Naive thymus-derived CD4-positive, alpha-beta T cell (primary cell): ENCODE measurements around the gene RPL7A. TPM values are rescaled to one million over a fixed set of nuclear protein-coding genes. Genes with fewer than 3 reads are reported as not detected.

ENCODE experiments used
- ATAC-seq: fragments of 150-1000 bp; cut with Tn5 transposase; 2 replicates; pipeline ENCODE4 v1.10.0; 2021; ENCODE audit warnings: mild to moderate bottlenecking, moderate library complexity
- CTCF ChIA-PET: fragments of 350-600 bp; sonication (Branson Sonifier 250); formaldehyde crosslinking; loops from one replicate; lab custom pipeline; 2021; ENCODE audit warnings: antibody characterized with exemption; lab: Charles Lee
- POLR2A ChIA-PET: fragments of 350-600 bp; sonication (Branson Sonifier 250); formaldehyde crosslinking; loops from one replicate; lab custom pipeline; 2021; ENCODE audit warnings: antibody characterized with exemption, inconsistent platforms; lab: Charles Lee
- DNase-seq, 9 donors: peaks; one replicate each; pipeline versions ENCODE4 v3.0.0 to v3.0.0-alpha.2; 2020 to 2022; ENCODE audit warnings: mixed read lengths in 1 of 9
- H3K27ac ChIP-seq: one replicate; pipeline ENCODE4 v1.7.0; 2013; ENCODE audit warnings: mild to moderate bottlenecking, low read depth, low read length, moderate library complexity
- H3K27me3 ChIP-seq, 2 donors: one replicate each; pipeline ENCODE4 v1.7.0; 2013; ENCODE audit warnings: low read length in 2 of 2, mild to moderate bottlenecking in 2 of 2, moderate library complexity in 2 of 2; ENCODE audit not compliant: control insufficient read depth in 2 of 2, insufficient read depth in 2 of 2
- H3K36me3 ChIP-seq, 3 experiments: 1 replicate in 2 of 3; 2 replicates in 1 of 3; pipeline ENCODE4 v1.7.0; 2013; ENCODE audit warnings: low read length in 3 of 3, mild to moderate bottlenecking in 3 of 3, moderate library complexity in 1 of 3; ENCODE audit not compliant: insufficient read depth in 3 of 3, control insufficient read depth in 2 of 3
- H3K4me1 ChIP-seq, 2 donors: one replicate each; pipeline ENCODE4 v1.7.0; 2013; ENCODE audit warnings: low read length in 2 of 2, mild to moderate bottlenecking in 2 of 2, moderate library complexity in 1 of 2; ENCODE audit not compliant: control insufficient read depth in 2 of 2, insufficient read depth in 2 of 2
- H3K4me3 ChIP-seq: 2 replicates; pipeline ENCODE4 v1.7.0; 2013; ENCODE audit warnings: mild to moderate bottlenecking, low read length
- H3K9me3 ChIP-seq, 3 experiments: 1 replicate in 2 of 3; 2 replicates in 1 of 3; pipeline ENCODE4 v1.7.0; 2013; ENCODE audit warnings: low read length in 3 of 3; ENCODE audit not compliant: control insufficient read depth in 2 of 3
- H3K27ac Mint-ChIP-seq, 9 donors: one replicate each; pipeline ENCODE4 v1.8.0; 2020 to 2022; ENCODE audit warnings: mixed read lengths in 9 of 9, mild to moderate bottlenecking in 8 of 9, moderate library complexity in 5 of 9, inconsistent platforms in 2 of 9
- H3K27me3 Mint-ChIP-seq, 5 donors: one replicate each; pipeline ENCODE4 v1.8.0; 2021 to 2022; ENCODE audit warnings: mixed read lengths in 5 of 5, mild to moderate bottlenecking in 1 of 5
- H3K36me3 Mint-ChIP-seq, 5 donors: one replicate each; pipeline ENCODE4 v1.8.0; 2020 to 2022; ENCODE audit warnings: mixed read lengths in 5 of 5, mild to moderate bottlenecking in 3 of 5, inconsistent platforms in 1 of 5
- H3K4me1 Mint-ChIP-seq, 7 donors: one replicate each; pipeline ENCODE4 v1.8.0; 2020 to 2022; ENCODE audit warnings: mixed read lengths in 7 of 7, mild to moderate bottlenecking in 3 of 7, inconsistent platforms in 1 of 7
- H3K4me3 Mint-ChIP-seq, 10 donors: one replicate each; pipeline ENCODE4 v1.8.0; 2020 to 2022; ENCODE audit warnings: mild to moderate bottlenecking in 10 of 10, mixed read lengths in 10 of 10, moderate library complexity in 6 of 10, inconsistent platforms in 2 of 10
- H3K9me3 Mint-ChIP-seq, 11 donors: one replicate each; pipeline ENCODE4 v1.8.0; 2020 to 2022; ENCODE audit warnings: mixed read lengths in 11 of 11, mild to moderate bottlenecking in 4 of 11, inconsistent platforms in 1 of 11, moderate library complexity in 1 of 11
- intact Hi-C, 2 donors: fragments of 100-400 bp; cut with micrococcal nuclease; formaldehyde crosslinking; loops; one replicate each; pipeline ENCODE4 v1.15.1; 2023
- polyA plus RNA-seq, 2 donors: library from polyadenylated mRNA; unstranded; fragments of 300-500 nt; fragmentation: Illumina TruSeq; gene quantifications; one replicate each; pipeline ENCODE4 v1.2.3, GENCODE V29; 2021
- total RNA-seq, 6 experiments: library from RNA in 5 of 6; stranded (reverse) in 5 of 6; gene quantifications; 1 replicate in 5 of 6; 2 replicates in 1 of 6; pipeline ENCODE4 v1.2.3 and lab custom pipeline; 2021 to 2026

RPL7A gene
- total and polyA plus RNA-seq, 7 experiments from 2014 or later, result 1,347 to 2,815 (median 2,127) TPM

- peaks cover 0 to 22% (median 19%) of the 10 kb centered on the region in 5 donors for H3K36me3 Mint-ChIP-seq
- no peak for ATAC-seq
- H3K4me3 ChIP-seq, result no peak overlapping the region
- H3K27ac Mint-ChIP-seq, result peak overlapping the region in 8 of 9 donors; percentile 31 to 87 (median 57)
- peaks cover 22 to 54% (median 40%) of the 10 kb centered on the region in 7 donors for H3K4me1 Mint-ChIP-seq
- peak overlapping the region in 1 of 10 donors; percentile 9 for H3K4me3 Mint-ChIP-seq
- no peak for DNase-seq
- H3K27me3 ChIP-seq, result no peaks in the 10 kb centered on the region
- intact Hi-C loops, result loop anchor here (5.0 to 10.0 kb wide), 4 partner anchors 138 to 825 kb away; partner anchors contain the start of genes GTF3C5 (in 1 of the 2), RNU6ATAC (in 1 of the 2) and SLC2A6 (in 1 of the 2)
- peaks cover 12 to 28% of the 10 kb centered on the region in 2 donors for H3K4me1 ChIP-seq
- no peaks in the 10 kb centered on the region for H3K9me3 Mint-ChIP-seq
- ChIA-PET CTCF (no interaction called here), POLR2A (interaction anchor here (1.1 to 2.3 kb wide), 8 partner anchors 9 to 37 kb away, joined by 3 to 10 read pairs (median 4); partner anchors contain the start of genes MED22, RPL7A, SURF1 and SURF2)
- H3K27me3 Mint-ChIP-seq, result no peaks in the 10 kb centered on the region
- H3K36me3 ChIP-seq, result peaks cover 0 to 53% (median 4%) of the 10 kb centered on the region in 3 experiments
- H3K27ac ChIP-seq, result peak overlapping the region; percentile 27
- H3K9me3 ChIP-seq, result no peaks in the 10 kb centered on the region
These were observed 8.4 kb upstream of the RPL7A start for GRCh38 chr9:133339641-133340040.

GRCh38 chr9:133340256-133340655 lies 7.8 kb upstream of the RPL7A start:
- H3K4me1 ChIP-seq, result peaks cover 6 to 21% of the 10 kb centered on the region in 2 donors
- H3K36me3 ChIP-seq, result peaks cover 0 to 59% (median 4%) of the 10 kb centered on the region in 3 experiments
- H3K4me3 ChIP-seq, result no peak overlapping the region
- intact Hi-C loops, result loop anchor here in 1 of 2 donors (10.0 kb wide), 1 partner anchor 825 kb away; the partner anchor contains the start of gene RNU6ATAC
- ChIA-PET CTCF (no interaction called here), POLR2A (interaction anchor here (1.1 to 2.3 kb wide), 8 partner anchors 8 to 37 kb away, joined by 3 to 10 read pairs (median 4); partner anchors contain the start of genes MED22, RPL7A, SURF1 and SURF2)
- Mint-ChIP-seq H3K4me3 (peak overlapping the region in 4 of 10 donors; percentile 8 to 36 (median 19)), H3K9me3 (no peaks in the 10 kb centered on the region), H3K4me1 (peaks cover 22 to 48% (median 35%) of the 10 kb centered on the region in 7 donors), H3K27ac (peak overlapping the region; percentile 6 to 85 (median 67)), H3K36me3 (peaks cover 0 to 23% (median 19%) of the 10 kb centered on the region in 5 donors), H3K27me3 (no peaks in the 10 kb centered on the region)
- H3K27me3 ChIP-seq, result no peaks in the 10 kb centered on the region
- no peaks in the 10 kb centered on the region for H3K9me3 ChIP-seq
- DNase-seq, result no peak
- ATAC-seq, result no peak
- peak overlapping the region; percentile 27 for H3K27ac ChIP-seq

GRCh38 chr9:133340916-133341315 lies 7.1 kb upstream of the RPL7A start:
- H3K4me1 ChIP-seq, result peaks cover 4 to 17% of the 10 kb centered on the region in 2 donors
- H3K9me3 Mint-ChIP-seq, result no peaks in the 10 kb centered on the region
- DNase-seq (no peak), ATAC-seq (no peak)
- H3K4me3 ChIP-seq, result no peak overlapping the region
- intact Hi-C loops, result loop anchor here in 1 of 2 donors (10.0 kb wide), 1 partner anchor 824 kb away; the partner anchor contains the start of gene RNU6ATAC
- H3K27me3 Mint-ChIP-seq, result no peaks in the 10 kb centered on the region
- H3K27ac Mint-ChIP-seq, result peak overlapping the region in 7 of 9 donors; percentile 54 to 80 (median 75)
- no peaks in the 10 kb centered on the region for H3K9me3 ChIP-seq
- peak overlapping the region in 2 of 10 donors; percentile 8 to 36 for H3K4me3 Mint-ChIP-seq
- POLR2A ChIA-PET, result interaction anchor here (1.1 to 2.3 kb wide), 5 partner anchors 11 to 36 kb away, joined by 3 to 10 read pairs (median 4); partner anchors contain the start of genes SURF1 and SURF2
- H3K27me3 ChIP-seq, result no peaks in the 10 kb centered on the region
- peaks cover 0 to 66% (median 4%) of the 10 kb centered on the region in 3 experiments for H3K36me3 ChIP-seq
- peaks cover 22 to 44% (median 31%) of the 10 kb centered on the region in 7 donors for H3K4me1 Mint-ChIP-seq
- peaks cover 0 to 24% (median 15%) of the 10 kb centered on the region in 5 donors for H3K36me3 Mint-ChIP-seq
- peak overlapping the region; percentile 27 for H3K27ac ChIP-seq
- CTCF ChIA-PET, result no interaction called here

- peak overlapping the region in 1 of 10 donors; percentile 16 for H3K4me3 Mint-ChIP-seq
- no peaks in the 10 kb centered on the region for H3K27me3 Mint-ChIP-seq
- intact Hi-C loops, result loop anchor here in 1 of 2 donors (10.0 kb wide), 1 partner anchor 823 kb away; the partner anchor contains the start of gene RNU6ATAC
- H3K9me3 ChIP-seq, result no peaks in the 10 kb centered on the region
- H3K4me3 ChIP-seq, result no peak overlapping the region
- ChIA-PET CTCF (no interaction called here), POLR2A (interaction anchor here (2.3 kb wide), 1 partner anchor 15 kb away, joined by 10 read pairs; the partner anchor contains the start of genes SURF1 and SURF2)
- ATAC-seq, result peak; percentile 87
- H3K27ac Mint-ChIP-seq, result peak overlapping the region in 2 of 9 donors; percentile 42 to 54
- H3K36me3 ChIP-seq, result peaks cover 0 to 66% (median 4%) of the 10 kb centered on the region in 3 experiments
- H3K4me1 ChIP-seq, result peaks cover 7 to 19% of the 10 kb centered on the region in 2 donors
- H3K9me3 Mint-ChIP-seq, result no peaks in the 10 kb centered on the region
- no peaks in the 10 kb centered on the region for H3K27me3 ChIP-seq
- DNase-seq, result no peak
- peak overlapping the region; percentile 27 for H3K27ac ChIP-seq
- peaks cover 26 to 44% (median 31%) of the 10 kb centered on the region in 7 donors for H3K4me1 Mint-ChIP-seq
- peaks cover 0 to 24% (median 15%) of the 10 kb centered on the region in 5 donors for H3K36me3 Mint-ChIP-seq
These were observed 6.5 kb upstream of the RPL7A start for GRCh38 chr9:133341369-133342068.

GRCh38 chr9:133342069-133342406 lies 6.0 kb upstream of the RPL7A start:
- no peak for DNase-seq
- ChIA-PET CTCF (no interaction called here), POLR2A (interaction anchor here (2.2 to 2.3 kb wide), 2 partner anchors 14 kb away, joined by 10 to 15 read pairs; partner anchors contain the start of genes SURF1 and SURF2)
- no peaks in the 10 kb centered on the region for H3K9me3 ChIP-seq
- ATAC-seq, result no peak
- no peak overlapping the region for H3K4me3 ChIP-seq
- H3K4me1 Mint-ChIP-seq, result peaks cover 31 to 44% (median 36%) of the 10 kb centered on the region in 7 donors
- peaks cover 11 to 21% of the 10 kb centered on the region in 2 donors for H3K4me1 ChIP-seq
- H3K4me3 Mint-ChIP-seq, result no peak overlapping the region
- intact Hi-C loops, result loop anchor here in 1 of 2 donors (10.0 kb wide), 1 partner anchor 823 kb away; the partner anchor contains the start of gene RNU6ATAC
- no peaks in the 10 kb centered on the region for H3K27me3 Mint-ChIP-seq
- peaks cover 0 to 24% (median 17%) of the 10 kb centered on the region in 5 donors for H3K36me3 Mint-ChIP-seq
- no peak overlapping the region for H3K27ac Mint-ChIP-seq
- no peaks in the 10 kb centered on the region for H3K9me3 Mint-ChIP-seq
- no peaks in the 10 kb centered on the region for H3K27me3 ChIP-seq
- no peak overlapping the region for H3K27ac ChIP-seq
- H3K36me3 ChIP-seq, result peaks cover 0 to 66% (median 4%) of the 10 kb centered on the region in 3 experiments

GRCh38 chr9:133342570-133342969 lies 5.4 kb upstream of the RPL7A start:
- no peak overlapping the region for H3K27ac Mint-ChIP-seq
- H3K4me1 Mint-ChIP-seq, result peaks cover 32 to 47% (median 38%) of the 10 kb centered on the region in 7 donors
- Histone ChIP-seq H3K36me3 (peaks cover 0 to 66% (median 4%) of the 10 kb centered on the region in 3 experiments), H3K9me3 (no peaks in the 10 kb centered on the region), H3K27ac (no peak overlapping the region), H3K4me3 (no peak overlapping the region), H3K27me3 (no peaks in the 10 kb centered on the region), H3K4me1 (peaks cover 11 to 21% of the 10 kb centered on the region in 2 donors)
- no peak overlapping the region for H3K4me3 Mint-ChIP-seq
- POLR2A ChIA-PET, result interaction anchor here (0.5 to 2.2 kb wide), 2 partner anchors 14 to 43 kb away, joined by 4 to 15 read pairs; partner anchors contain the start of genes SURF1 and SURF2
- H3K27me3 Mint-ChIP-seq, result no peaks in the 10 kb centered on the region
- DNase-seq (no peak), ATAC-seq (no peak)
- H3K9me3 Mint-ChIP-seq, result no peaks in the 10 kb centered on the region
- CTCF ChIA-PET, result interaction anchor here (0.7 kb wide), 1 partner anchor 233 kb away, joined by 3 read pairs; no protein-coding TSS in a partner anchor
- peaks cover 0 to 24% (median 18%) of the 10 kb centered on the region in 5 donors for H3K36me3 Mint-ChIP-seq
- intact Hi-C loops, result loop anchor here in 1 of 2 donors (10.0 kb wide), 1 partner anchor 822 kb away; the partner anchor contains the start of gene RNU6ATAC
